Stimulated activated CD4-positive, alpha-beta T cell treated with anti-CD3 and anti-CD28 coated beads, Interleukin-2, amount 100 ng/mL, for 24 hours (primary cell): ENCODE results near the gene BTBD9.
"Not testable (repeated sequence)": the region's sequence is repeated elsewhere in the genome, so short reads cannot be mapped to it uniquely, and the experiment has no call there.

Experiments used
- DNase-seq, 2 donors: peaks; one replicate each; pipeline ENCODE4 v3.0.0-alpha.2; 2020

The BTBD9 gene

GRCh38 chr6:38127284-38127683 lies 512.4 kb downstream of the BTBD9 start:
- no peak for DNase-seq

- not testable (repeated sequence) for DNase-seq
Observed at GRCh38 chr6:38124224-38124926, 515.4 kb downstream of the BTBD9 start.

GRCh38 chr6:38119516-38119915 lies 520.2 kb downstream of the BTBD9 start:
- no peak for DNase-seq

- no peak for DNase-seq
Observed at GRCh38 chr6:38118791-38119365, 520.9 kb downstream of the BTBD9 start.
